ENCODE results near the gene ABCC6. TPM values are rescaled to one million over a fixed set of nuclear protein-coding genes. Genes with fewer than 3 reads are reported as not detected.
"Not testable (repeated sequence)": the region's sequence is repeated elsewhere in the genome, so short reads cannot be mapped to it uniquely, and the experiment has no call there.

The ABCC6 gene
- polyA plus RNA-seq, 1 donor from 2014 or later: not detected

GRCh38 chr16:16204552-16204951 lies 18.7 kb downstream of the ABCC6 start:
- H3K9me3 Mint-ChIP-seq, H3K27me3 Mint-ChIP-seq, H3K36me3 Mint-ChIP-seq: not testable (repeated sequence)
- peaks cover 16 to 26% (median 22%) of the 10 kb centered on the region in 3 donors for H3K4me1 Mint-ChIP-seq
- peak overlapping the region; percentile 71 to 97 (median 93) for H3K27ac Mint-ChIP-seq
- peak overlapping the region in 3 of 4 donors; percentile 52 to 84 (median 68) for H3K4me3 Mint-ChIP-seq

GRCh38 chr16:16203494-16203893 lies 19.8 kb downstream of the ABCC6 start:
- H3K9me3 Mint-ChIP-seq, H3K36me3 Mint-ChIP-seq, H3K27me3 Mint-ChIP-seq, H3K27ac Mint-ChIP-seq, H3K4me3 Mint-ChIP-seq: not testable (repeated sequence)
- peaks cover 16 to 26% (median 22%) of the 10 kb centered on the region in 3 donors for H3K4me1 Mint-ChIP-seq

- H3K27me3 Mint-ChIP-seq, H3K27ac Mint-ChIP-seq, H3K9me3 Mint-ChIP-seq, H3K36me3 Mint-ChIP-seq, H3K4me3 Mint-ChIP-seq: not testable (repeated sequence)
- peaks cover 16 to 25% (median 22%) of the 10 kb centered on the region in 3 donors for H3K4me1 Mint-ChIP-seq
Observed at GRCh38 chr16:16202400-16203143, 20.7 kb downstream of the ABCC6 start.

GRCh38 chr16:16201880-16202279 lies 21.4 kb downstream of the ABCC6 start:
- Mint-ChIP-seq H3K4me1 (peaks cover 12 to 27% (median 23%) of the 10 kb centered on the region in 3 donors), H3K27ac (peak overlapping the region; percentile 36 to 96 (median 84))
- not testable (repeated sequence) for H3K9me3 Mint-ChIP-seq, H3K27me3 Mint-ChIP-seq, H3K4me3 Mint-ChIP-seq, H3K36me3 Mint-ChIP-seq

GRCh38 chr16:16200391-16200790 lies 22.9 kb downstream of the ABCC6 start:
- Mint-ChIP-seq H3K4me1 (peaks cover 12 to 26% (median 18%) of the 10 kb centered on the region in 3 donors), H3K27ac (peak overlapping the region in 1 of 3 donors; percentile 27), H3K4me3 (peak overlapping the region in 1 of 4 donors; percentile 22)
- not testable (repeated sequence) for H3K36me3 Mint-ChIP-seq, H3K9me3 Mint-ChIP-seq, H3K27me3 Mint-ChIP-seq

GRCh38 chr16:16199428-16199827 lies 23.9 kb downstream of the ABCC6 start:
- H3K27me3 Mint-ChIP-seq, H3K9me3 Mint-ChIP-seq, H3K4me3 Mint-ChIP-seq, H3K36me3 Mint-ChIP-seq, H3K27ac Mint-ChIP-seq: not testable (repeated sequence)
- peaks cover 8 to 23% (median 16%) of the 10 kb centered on the region in 3 donors for H3K4me1 Mint-ChIP-seq

GRCh38 chr16:16197966-16198365 lies 25.3 kb downstream of the ABCC6 start:
- Mint-ChIP-seq H3K27me3 (no peaks in the 10 kb centered on the region), H3K4me3 (no peak overlapping the region), H3K9me3 (no peaks in the 10 kb centered on the region), H3K36me3 (no peaks in the 10 kb centered on the region), H3K4me1 (peaks cover 5 to 18% (median 11%) of the 10 kb centered on the region in 3 donors), H3K27ac (no peak overlapping the region)

- Mint-ChIP-seq H3K27ac (no peak overlapping the region), H3K9me3 (no peaks in the 10 kb centered on the region), H3K36me3 (no peaks in the 10 kb centered on the region), H3K4me1 (peaks cover 5 to 20% (median 8%) of the 10 kb centered on the region in 3 donors), H3K4me3 (no peak overlapping the region), H3K27me3 (no peaks in the 10 kb centered on the region)
Observed at GRCh38 chr16:16197331-16197730, 26.0 kb downstream of the ABCC6 start.

GRCh38 chr16:16196099-16196498 lies 27.2 kb downstream of the ABCC6 start:
- H3K4me3 Mint-ChIP-seq: no peak overlapping the region
- H3K9me3 Mint-ChIP-seq: no peaks in the 10 kb centered on the region
- H3K27ac Mint-ChIP-seq: no peak overlapping the region
- peaks cover under 1 to 14% (median 3%) of the 10 kb centered on the region in 3 donors for H3K4me1 Mint-ChIP-seq
- no peaks in the 10 kb centered on the region for H3K27me3 Mint-ChIP-seq
- H3K36me3 Mint-ChIP-seq: no peaks in the 10 kb centered on the region

GRCh38 chr16:16191493-16192167 lies 31.7 kb downstream of the ABCC6 start:
- Mint-ChIP-seq H3K36me3 (no peaks in the 10 kb centered on the region), H3K4me3 (no peak overlapping the region), H3K27me3 (peaks cover 1% of the 10 kb centered on the region), H3K27ac (no peak overlapping the region), H3K4me1 (peaks cover 0 to 8% (median 5%) of the 10 kb centered on the region in 3 donors), H3K9me3 (no peaks in the 10 kb centered on the region)

GRCh38 chr16:16190966-16191365 lies 32.3 kb downstream of the ABCC6 start:
- not testable (repeated sequence) for H3K27ac Mint-ChIP-seq, H3K4me3 Mint-ChIP-seq, H3K27me3 Mint-ChIP-seq, H3K36me3 Mint-ChIP-seq, H3K4me1 Mint-ChIP-seq, H3K9me3 Mint-ChIP-seq

- H3K36me3 Mint-ChIP-seq: no peaks in the 10 kb centered on the region
- H3K4me1 Mint-ChIP-seq: peaks cover 0 to 7% (median 5%) of the 10 kb centered on the region in 3 donors
- H3K9me3 Mint-ChIP-seq: no peaks in the 10 kb centered on the region
- H3K27ac Mint-ChIP-seq: no peak overlapping the region
- H3K4me3 Mint-ChIP-seq: peak overlapping the region in 1 of 4 donors; percentile 70
- H3K27me3 Mint-ChIP-seq: peaks cover 1% of the 10 kb centered on the region
Observed at GRCh38 chr16:16190546-16190945, 32.7 kb downstream of the ABCC6 start.

GRCh38 chr16:16189842-16190241 lies 33.5 kb downstream of the ABCC6 start:
- no peak overlapping the region for H3K27ac Mint-ChIP-seq

GRCh38 chr16:16188827-16189226 lies 34.5 kb downstream of the ABCC6 start:
- no peak overlapping the region for H3K27ac Mint-ChIP-seq
- peaks cover 1% of the 10 kb centered on the region for H3K27me3 Mint-ChIP-seq
- no peaks in the 10 kb centered on the region for H3K9me3 Mint-ChIP-seq
- H3K4me1 Mint-ChIP-seq: peaks cover 0 to 6% (median 5%) of the 10 kb centered on the region in 3 donors
- H3K36me3 Mint-ChIP-seq: no peaks in the 10 kb centered on the region
- H3K4me3 Mint-ChIP-seq: no peak overlapping the region

More at GRCh38 chr16:16189842-16190241, 33.5 kb downstream of the ABCC6 start:
- peaks cover 0 to 6% (median 5%) of the 10 kb centered on the region in 3 donors for H3K4me1 Mint-ChIP-seq
- H3K27me3 Mint-ChIP-seq: peaks cover 1% of the 10 kb centered on the region
- H3K36me3 Mint-ChIP-seq: no peaks in the 10 kb centered on the region
- H3K4me3 Mint-ChIP-seq: no peak overlapping the region
- no peaks in the 10 kb centered on the region for H3K9me3 Mint-ChIP-seq

- no peaks in the 10 kb centered on the region for H3K36me3 Mint-ChIP-seq
- H3K27me3 Mint-ChIP-seq: peaks cover 10% of the 10 kb centered on the region
- peaks cover 0 to 5% (median 4%) of the 10 kb centered on the region in 3 donors for H3K4me1 Mint-ChIP-seq
Observed at GRCh38 chr16:16186820-16187219, 36.5 kb downstream of the ABCC6 start.

GRCh38 chr16:16185095-16185494 lies 38.2 kb downstream of the ABCC6 start:
- H3K27me3 Mint-ChIP-seq: peaks cover 9% of the 10 kb centered on the region
- H3K9me3 Mint-ChIP-seq: no peaks in the 10 kb centered on the region
- H3K4me1 Mint-ChIP-seq: peaks cover 0 to 5% (median 4%) of the 10 kb centered on the region in 3 donors
- H3K36me3 Mint-ChIP-seq: peaks cover 1% of the 10 kb centered on the region
- no peak overlapping the region for H3K27ac Mint-ChIP-seq
- H3K4me3 Mint-ChIP-seq: no peak overlapping the region

More at GRCh38 chr16:16186820-16187219, 36.5 kb downstream of the ABCC6 start:
- Mint-ChIP-seq H3K4me3 (no peak overlapping the region), H3K9me3 (no peaks in the 10 kb centered on the region), H3K27ac (no peak overlapping the region)

Data from IgD-negative memory B cell (primary cell).